ENCODE results near the gene GABARAP.
"Not testable (repeated sequence)": the region's sequence is repeated elsewhere in the genome, so short reads cannot be mapped to it uniquely, and the experiment has no call there.

Gene GABARAP

DNA sequence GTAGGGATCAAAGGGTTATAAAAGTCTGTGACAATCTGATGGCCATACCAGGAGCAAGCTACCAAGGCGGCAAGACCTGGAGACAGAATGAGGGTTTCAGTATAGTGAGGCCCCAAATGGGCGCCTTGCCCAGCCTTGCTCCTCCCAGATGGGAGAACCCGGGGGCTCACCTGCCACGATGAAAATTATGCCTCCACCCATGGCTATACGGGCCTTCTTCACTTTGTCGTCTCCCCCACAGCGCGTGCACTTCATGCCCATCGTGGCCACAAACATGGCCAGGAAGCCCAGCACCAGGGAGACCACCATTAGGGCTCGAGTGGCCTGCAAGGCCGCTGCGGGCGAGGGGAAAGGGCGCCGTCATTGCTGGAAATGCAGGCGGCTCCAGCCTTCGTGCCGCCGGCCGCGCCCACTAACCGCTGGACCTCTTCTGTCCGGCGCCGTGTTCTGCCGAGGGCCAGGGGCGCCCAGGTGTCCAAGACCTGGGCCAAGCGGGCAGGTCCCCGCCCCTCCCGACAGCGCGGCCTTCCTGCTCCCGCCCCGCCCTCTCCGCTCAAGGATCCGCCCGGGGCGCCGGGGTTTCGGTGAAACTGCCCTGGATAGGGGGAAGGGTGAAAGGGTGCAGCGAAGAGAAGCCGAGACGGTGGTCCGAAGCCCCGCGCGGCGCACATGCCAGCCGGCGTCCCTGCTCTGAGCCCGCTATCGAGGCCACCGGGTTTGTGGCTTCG is 18.6 kb upstream of the GABARAP start:
- DNase-seq: peak in 1 of 2 donors; percentile 42

DNA sequence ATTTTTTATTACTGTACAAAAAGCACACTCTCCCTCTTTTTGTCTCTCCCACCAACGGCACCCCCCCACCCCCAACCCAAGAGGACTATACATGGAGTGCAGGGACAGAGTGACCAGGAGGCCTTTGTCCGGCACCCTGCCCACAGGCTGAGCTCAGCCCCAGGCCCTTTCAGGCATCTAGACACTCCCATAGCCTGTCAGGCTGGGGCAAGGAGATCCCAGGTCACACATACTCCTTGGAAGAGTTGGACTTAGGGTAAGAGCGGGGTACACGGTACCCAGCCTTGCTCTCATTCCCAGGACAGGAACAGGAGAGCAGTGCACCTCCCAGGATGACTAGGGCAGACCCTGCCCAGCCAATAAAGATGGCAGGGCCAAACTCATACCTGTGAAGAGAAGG is 17.9 kb upstream of the GABARAP start:
- DNase-seq: no peak

DNA sequence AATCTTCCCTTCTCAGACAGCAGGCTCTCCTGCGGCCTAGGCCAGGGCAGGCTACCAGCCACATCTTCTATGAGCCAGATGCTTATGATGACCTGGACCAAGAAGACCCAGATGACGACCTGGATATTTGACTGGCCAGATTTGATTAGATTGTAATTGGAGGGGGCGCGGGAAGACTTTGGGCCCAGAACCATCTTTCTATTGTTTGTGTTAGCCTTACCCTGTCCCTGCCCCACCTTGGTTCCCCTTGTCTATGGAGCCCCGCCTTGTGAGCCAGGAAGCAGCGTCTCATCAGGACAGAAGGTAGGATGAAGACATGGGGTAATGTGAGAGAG is 17.3 kb upstream of the GABARAP start:
- DNase-seq: no peak

DNA sequence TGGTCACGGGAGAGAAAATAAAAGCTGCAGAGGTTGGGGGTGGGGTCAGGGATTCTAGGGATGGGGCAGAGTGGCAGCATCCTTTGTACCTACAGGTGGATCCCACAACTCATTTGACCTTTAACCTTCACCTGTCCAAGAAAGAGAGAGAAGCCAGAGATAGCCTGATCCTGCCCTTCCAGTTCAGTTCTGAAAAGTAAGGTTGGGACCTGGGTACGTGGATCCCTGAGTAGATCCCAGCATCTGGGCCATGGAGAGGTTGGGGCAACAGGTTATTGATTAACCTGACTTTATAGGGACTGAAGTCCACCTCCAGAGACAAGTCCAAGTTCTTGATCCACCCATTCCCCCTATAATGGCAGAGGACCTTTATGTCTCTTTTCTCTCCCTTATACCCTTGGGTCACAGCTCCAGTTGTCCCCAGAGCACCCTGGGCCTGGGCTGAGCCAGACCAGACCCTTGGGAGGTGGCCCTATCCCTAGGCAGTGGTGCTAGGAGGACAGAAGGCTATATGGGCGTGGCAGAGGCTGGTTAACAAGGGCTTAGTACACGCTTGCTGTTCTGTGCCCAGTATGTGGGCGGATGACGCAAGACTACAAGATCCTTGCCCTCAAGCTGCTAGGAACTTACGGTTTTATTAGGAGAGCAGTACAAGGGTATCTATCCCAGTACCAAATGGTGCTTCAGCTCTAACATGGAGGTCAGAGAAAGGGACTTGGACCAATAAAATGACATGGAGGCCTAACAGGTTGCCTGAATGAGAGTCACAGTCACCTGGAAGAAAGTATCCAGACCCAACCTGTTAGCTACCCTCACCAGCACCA is 16.7 kb upstream of the GABARAP start:
- DNase-seq: no peak

DNA sequence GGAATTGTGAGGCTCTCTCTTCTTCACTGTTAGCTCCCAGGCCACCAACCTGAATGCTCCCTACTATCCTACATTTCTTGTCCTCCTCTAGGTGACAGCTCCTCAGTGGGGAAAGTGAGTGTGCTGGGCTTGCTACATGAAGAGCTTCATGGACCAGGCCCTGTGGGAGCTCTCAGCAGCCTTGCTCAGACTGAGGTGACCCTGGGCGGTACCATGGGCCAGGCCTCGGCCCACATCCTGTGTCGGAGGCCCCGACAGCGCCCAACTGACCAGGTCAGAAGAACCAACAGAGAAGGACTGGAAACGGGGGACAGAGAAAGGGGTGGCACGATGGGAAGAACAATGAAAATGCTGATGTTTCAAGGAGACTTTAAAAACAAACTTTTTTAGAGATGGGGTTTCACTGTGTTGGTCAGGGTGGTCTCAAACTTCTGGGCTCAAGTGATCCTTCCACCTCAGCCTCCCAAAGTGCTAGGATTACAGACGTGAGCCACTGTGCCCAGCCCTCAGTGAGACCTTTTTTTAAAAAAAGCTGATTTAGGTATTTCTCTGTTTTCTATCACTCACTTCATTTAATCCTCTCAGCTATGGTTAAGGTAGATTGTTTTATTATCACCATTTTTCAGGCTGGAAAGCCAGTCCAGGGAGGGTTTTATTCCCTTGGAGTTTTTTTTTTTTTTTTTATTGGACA is 14.7 kb upstream of the GABARAP start:
- no peak for DNase-seq

DNA sequence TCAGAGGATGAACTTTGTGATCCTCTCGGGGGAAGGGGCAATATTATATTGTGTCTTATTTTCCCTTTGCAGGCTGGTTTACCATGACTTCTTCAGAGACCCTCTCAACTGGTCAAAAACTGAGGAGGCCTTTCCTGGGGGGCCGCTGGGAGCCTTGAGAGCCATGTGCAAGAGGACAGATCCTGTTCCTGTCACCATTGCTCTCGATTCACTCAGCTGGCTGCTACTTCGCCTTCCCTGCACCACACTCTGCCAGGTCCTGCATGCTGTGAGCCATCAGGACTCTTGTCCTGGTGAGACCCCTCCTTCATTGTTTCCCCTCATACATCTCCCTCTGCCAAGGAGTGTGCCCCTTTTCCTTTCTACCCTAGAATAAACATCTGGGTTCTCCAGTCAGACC is 12.3 kb upstream of the GABARAP start:
- DNase-seq: no peak

DNA sequence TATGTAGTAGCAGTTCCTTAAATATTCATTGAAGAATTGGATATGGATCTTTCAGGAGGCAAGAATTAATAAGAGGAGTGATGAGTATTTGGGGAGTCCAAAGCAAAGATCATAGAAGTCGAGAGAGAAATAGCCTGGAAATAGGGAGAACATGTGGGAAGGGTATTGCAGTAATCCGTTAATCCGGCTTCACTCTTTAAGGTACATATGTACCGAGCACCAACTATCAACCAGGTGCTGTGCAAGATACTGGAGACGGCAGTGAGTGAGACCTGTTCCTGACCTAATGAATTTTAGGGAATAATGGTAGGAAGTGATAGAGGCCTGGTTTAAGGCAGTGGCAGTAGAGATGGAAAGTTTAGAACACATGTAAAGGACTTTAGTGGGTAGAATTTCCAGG is 10.8 kb upstream of the GABARAP start:
- no peak for DNase-seq

DNA sequence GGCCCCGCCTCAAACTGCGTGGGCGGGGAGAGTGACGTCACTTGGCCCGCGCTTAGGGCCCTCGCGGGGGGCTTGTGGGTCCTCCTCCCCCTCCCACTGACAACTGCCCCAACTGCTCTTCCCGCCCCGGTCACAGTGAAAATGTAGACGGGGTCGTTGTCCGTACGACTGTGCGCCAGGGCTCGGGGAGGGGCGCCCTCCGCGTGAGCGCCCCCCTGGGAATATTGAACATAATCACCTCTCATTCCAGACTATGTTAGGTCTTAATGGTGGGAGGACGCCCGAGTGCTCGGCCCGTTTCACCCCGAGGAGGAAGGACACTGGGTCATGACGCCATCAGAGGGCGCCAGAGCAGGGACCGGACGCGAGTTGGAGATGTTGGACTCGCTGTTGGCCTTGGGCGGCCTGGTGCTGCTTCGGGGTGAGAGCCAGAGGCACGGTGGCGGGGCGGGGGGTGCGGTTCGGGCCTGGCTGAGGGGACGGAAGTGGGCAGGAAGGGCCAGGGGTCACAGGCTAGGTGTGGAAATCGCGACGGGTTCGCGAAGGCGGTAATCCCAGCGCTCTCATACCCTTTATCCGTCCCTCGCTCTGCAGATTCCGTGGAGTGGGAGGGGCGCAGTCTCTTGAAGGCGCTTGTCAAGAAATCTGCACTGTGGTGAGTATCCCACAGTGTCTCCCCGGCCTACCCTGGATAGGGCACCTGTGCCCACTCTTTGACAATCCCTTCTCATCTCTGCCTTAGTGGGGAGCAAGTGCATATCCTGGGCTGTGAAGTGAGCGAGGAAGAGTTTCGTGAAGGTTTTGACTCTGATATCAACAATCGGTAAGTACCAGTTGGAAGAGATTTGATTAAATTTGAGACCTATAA is 10.2 kb upstream of the GABARAP start, which contains the start of gene ELP5:
Gene ELP5 (plus strand): TSS at position 40 of the 868 bp plus-strand sequence. CDS start 336 bp downstream, at position 376.
- peak; percentile 90 to 92 for DNase-seq

DNA sequence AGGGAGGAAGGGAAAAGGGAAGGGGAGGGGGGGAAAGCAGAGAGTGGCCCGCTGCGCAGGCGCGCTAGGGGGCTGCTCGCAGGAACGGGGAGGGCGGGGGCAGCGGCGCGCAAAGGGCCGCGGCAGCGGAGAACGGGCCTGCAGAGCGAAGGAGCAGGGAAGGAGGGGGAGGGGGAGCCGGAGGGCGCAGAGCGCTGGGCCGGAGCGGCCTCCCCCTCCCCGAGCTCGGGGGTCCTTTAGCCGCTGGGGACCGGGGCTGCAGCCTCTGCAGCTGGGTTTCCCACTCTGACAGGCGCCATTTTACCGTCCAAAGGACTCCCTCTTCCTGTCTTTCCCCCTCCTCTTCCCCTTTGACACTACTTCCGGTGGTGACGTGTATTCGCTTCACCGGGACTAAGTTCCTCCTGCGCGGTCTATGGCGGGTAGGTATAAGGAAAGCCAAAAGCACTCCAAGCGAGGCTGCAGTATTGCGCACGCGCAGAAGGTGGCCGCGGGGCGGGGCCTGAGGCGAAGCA is 9.5 kb upstream of the GABARAP start, which contains the start of gene CTDNEP1:
Gene CTDNEP1 (minus strand): TSS at position 74 of the 515 bp plus-strand sequence. CDS start 438 bp downstream, outside the sequence.
- peak; percentile 99 to 100 for DNase-seq

DNA sequence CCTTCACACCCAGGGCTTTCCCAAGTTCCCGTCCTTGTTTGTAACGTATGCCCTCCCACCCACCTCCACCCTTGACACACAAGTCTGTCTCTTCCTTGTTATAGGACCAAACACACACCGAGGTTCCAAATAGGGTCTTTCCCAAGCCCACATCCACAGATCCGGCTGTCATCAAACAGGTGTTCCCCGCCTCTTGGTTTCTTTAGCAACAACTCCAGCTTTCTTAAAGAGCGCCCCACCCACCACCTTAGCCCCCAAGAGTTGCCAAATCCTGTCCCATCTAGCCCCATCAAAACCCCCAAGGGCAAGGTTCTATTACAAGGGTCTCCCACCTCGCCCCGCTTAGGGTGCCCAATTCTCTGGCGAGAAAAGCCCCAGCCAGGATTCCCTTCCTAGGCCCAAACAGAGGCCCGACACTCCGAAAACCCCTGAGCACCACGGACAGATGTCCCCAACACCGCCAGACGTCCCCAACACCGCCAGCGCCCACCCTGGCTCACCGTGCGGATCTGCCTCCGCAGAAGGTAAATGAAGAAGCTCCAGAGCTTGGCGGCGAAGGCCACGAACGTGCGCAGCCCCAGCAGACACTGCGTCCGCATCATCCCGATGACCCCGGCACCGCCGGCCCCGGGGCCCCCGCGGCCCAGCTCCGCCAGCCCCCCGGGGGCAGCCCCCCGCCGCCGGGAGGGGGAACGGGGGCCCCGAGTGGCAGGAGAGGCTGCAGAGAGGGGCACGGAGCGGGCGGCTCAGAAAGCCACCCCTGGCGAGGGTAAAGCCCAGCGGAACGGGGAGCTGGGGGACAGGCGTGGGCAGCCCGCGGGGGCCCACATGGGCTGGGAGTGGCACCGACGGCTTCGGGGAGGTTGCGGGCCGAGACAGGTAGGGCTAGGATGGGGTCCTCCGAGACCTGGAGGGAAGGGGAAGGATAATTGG is 8.7 kb upstream of the GABARAP start:
- DNase-seq: peak; percentile 66 to 75

DNA sequence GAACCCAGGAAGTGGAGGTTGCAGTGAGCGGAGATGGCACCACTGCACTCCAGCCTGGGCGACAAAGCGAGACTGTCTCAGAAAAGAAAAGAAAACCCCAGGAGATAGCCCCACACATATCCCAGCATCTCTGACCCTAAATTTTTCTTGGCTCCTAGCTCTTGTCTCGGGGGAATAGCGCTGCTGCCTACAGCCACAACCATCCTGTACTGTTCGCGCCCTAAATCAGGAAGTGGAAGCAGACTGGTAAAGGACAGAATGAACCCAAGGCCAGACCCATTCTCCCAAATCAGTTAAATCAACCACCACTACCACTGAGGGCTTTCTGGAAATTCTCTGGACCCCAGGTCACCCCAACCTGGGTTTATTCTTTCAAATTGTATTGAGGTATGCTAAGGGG is 7.6 kb upstream of the GABARAP start:
- no peak for DNase-seq

DNA sequence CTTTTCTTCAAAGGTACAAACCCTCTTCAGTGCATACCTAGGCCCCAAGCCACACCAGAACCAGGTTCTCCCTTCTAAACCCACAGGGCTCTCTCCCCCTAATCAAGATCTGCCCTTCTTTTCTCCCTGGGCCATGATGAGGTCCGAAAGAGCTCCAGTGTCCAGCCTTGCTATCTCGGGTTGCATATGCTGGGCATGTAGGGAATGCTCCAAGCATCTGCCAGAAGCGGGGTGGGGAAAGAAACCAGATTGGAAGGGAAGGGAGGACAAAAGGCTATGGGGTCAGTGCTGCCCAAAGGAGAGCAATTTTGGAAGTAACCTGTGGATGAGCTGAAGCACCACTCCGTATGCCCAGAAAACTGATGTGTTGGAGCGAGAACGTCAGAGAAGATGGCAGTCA is 7.0 kb upstream of the GABARAP start:
- no peak for DNase-seq

DNA sequence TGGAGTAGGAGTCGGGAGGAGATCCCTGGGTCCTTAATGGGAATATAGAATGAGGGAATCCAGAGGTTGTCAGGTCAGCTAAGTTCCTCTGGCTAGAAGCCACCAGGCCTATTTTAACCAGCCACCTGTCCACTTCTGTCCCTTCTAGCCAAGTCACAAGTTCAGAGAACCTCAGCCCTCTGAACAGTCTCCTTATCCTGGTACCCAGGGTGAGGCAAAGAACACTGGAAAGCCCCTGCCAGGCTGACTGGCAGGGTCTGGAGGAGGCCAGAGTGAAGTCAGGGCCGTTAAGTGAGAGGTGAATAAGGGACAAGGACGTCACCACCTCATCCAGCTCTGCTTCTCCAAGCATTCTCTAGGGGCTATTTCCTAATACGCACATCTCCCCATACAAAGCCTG is 6.5 kb upstream of the GABARAP start:
- DNase-seq: no peak

DNA sequence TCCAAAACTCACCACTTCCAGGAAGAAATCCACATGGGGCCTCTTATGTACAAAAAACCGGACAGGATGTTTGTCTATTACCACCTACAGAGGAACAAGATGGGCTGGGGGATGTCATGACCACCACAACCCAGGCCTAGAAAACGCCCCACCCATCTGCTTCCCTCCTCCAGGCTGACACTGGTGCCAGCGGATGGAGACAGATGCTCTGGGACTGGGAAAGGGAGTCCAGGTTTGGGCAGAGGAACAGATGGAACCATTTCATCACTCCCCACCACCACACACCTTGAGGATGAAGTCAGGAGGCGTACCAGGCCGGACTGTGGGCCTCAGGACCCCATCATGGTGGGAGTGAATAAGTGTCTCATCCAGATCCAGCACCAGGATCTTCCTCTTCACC is 4.5 kb upstream of the GABARAP start:
- no peak for DNase-seq

DNA sequence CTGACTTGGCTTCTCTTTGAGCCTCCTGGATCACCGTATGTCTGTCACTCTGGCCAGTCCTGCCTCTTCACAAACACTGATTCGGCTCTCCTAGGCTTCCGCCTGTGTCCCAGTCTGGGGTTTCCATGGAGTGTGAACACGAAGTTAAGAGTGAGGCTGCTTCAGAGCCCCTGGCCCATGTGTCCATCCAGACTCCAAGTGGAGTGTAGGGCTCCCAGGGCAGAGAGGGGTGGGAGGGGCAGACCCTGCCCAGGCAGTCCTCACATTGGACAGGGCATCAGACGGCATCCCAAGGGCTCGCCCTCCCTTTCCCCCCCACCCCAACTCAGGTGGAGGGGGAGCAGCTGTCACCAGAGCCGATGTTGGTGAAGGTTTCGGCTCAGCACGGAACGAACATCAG is 1.6 kb upstream of the GABARAP start:
- DNase-seq: not testable (repeated sequence)

DNA sequence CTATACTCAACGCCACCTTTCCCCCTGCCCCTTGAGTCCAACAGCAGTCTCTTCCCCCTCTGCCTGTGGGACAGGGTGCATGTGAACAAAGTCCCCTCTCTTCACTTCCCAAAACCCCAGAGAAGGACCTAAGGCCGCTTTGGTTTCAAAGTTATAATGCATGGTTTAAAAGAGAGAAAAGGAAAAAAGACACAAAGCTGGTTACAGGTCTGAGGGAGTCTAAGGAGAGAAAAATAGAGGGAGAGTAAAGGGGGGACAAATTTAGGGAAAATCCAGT is 1.1 kb upstream of the GABARAP start:
- DNase-seq: no peak

DNA sequence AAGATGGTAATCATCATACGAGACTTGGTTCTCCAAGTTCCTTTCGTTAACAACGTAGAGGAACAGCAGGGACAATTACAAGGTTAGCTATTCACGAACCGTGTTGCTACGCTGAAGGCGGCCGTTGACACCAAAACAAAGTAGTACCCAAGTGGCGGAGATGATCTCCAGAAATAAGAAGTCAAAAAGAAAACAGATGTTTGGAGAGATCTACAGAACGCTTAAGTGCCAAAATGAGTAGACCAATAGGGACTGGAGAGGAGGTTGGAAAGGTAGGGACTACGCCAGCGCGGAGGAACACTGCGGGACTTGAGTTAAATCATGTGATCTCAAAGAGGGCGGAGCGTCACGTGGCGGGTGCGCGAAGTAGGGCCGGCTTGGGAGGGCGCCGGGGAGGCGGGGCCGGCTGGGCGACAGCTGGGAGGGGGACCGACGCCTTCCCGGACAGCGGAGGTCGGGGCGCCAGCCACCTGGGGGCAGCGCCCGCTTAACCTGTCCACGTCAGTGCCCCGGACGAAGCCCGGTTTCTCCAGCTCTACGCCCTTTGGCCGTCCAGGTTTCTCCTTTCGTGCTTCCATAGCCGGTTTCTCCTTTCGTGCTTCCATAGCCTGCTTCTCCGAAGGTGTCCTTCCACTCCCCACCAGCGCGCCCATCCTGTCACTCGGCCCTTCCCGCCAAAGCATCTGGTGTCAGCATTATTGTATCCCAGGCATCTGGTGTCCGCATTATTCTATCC is 636 bp upstream of the GABARAP start:
- DNase-seq: peak; percentile 94 to 96

DNA sequence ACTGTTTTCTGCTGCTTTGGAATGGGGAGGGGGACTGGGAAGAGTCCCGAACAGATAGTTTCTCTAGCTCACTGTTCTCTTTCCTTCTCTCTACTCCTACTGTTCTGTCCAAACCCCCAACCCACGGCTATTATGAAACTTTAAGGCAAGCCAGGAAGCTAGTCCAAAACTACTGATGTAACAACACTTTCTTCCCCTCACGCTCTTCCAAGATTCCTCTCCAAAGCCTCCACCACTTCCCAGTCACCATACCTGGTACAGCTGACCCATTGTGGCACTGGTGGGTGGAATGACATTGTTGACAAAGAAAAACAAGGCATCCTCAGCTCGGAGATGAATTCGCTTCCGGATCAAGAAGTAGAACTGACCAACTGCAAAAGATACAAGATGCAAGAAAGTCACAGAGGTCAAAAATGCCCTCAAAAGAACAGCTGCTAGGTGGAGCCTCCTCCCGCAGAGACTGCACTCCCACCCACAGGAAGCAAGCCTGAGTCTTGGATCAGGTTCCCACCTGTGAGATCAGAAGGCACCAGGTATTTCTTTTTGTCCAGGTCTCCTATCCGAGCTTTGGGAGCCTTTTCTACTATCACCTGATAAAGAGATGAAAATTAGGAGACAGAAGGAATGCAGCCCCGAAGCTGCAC is 1.0 kb downstream of the GABARAP start:
- no peak for DNase-seq

DNA sequence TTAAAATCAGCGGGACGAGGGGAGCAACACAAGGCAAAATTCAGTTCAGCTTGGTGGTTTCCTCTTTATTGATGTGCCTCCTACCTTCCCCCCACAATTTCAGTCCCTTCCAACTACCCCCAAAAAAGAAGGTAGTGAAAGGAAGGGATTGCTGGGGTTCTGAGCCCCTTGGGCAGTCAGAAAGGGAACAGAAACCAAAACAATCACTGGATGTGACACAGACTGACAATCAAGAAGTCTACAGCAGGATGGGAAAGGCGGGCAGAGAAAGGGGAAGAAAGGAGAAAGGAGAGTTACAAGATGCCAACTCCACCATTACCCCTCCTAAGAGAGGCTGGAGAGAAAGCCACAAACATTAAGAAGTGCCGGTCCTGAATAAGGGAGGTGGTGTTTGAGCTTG is 1.9 kb downstream of the GABARAP start:
- DNase-seq: no peak

All from CD4-positive, alpha-beta T cell treated with Interleukin-4 for 1 hour (primary cell).